H1 (cell line): ENCODE data around the gene UCKL1. TPM values are rescaled to one million over a fixed set of nuclear protein-coding genes. Genes with fewer than 3 reads are reported as not detected.

Experiments
- RBBP5 ChIP-seq: IDR thresholded peaks from 2 replicates; pipeline ENCODE4 v1.7.1; 2012; ENCODE audit warnings: low read depth, mild to moderate bottlenecking, inconsistent platforms, low read length, moderate library complexity, borderline replicate concordance
- SIN3A ChIP-seq, 2 experiments: IDR thresholded peaks in 1 of 2; conservative IDR thresholded peaks in 1 of 2; 2 replicates each; pipeline ENCODE4 v1.6.1; 2011 to 2012; ENCODE audit warnings: low read length in 2 of 2, improper control_type of control experiment in 1 of 2, low read depth in 1 of 2, mild to moderate bottlenecking in 1 of 2
- TEAD4 ChIP-seq: IDR thresholded peaks from 2 replicates; pipeline ENCODE4 v1.6.1; 2012; ENCODE audit warnings: low read depth, low read length, inconsistent platforms, mixed read lengths
- polyA plus RNA-seq, 7 experiments: library from polyadenylated mRNA; depleted of rRNA in 3 of 7; stranded (reverse) in 5 of 7; unstranded in 2 of 7; fragments of >200 nt in 5 of 7; fragments of 200-250 nt in 2 of 7; gene quantifications; 1 replicate in 5 of 7; 2 replicates in 1 of 7; 4 replicates in 1 of 7; pipeline versions ENCODE4 v1.2.1 to v1.2.3, GENCODE V29; 2011 to 2013; ENCODE audit warnings: missing spikeins in 2 of 7, mixed read lengths in 2 of 7
- total RNA-seq: library from RNA; stranded (reverse); fragmentation: NEBNext Ultra II Directional; extraction: Animal tissue kit (Norgen Biotek cat#: 25700); gene quantifications from 2 replicates; pipeline ENCODE4 v1.2.1, GENCODE V29; 2021

UCKL1 gene
- total and polyA plus RNA-seq, 2 of the 8 experiments (the other 6 are each of a cell fraction or from before 2014, with no cell fraction given), result 36.5 to 91.2 TPM

- TF ChIP-seq SIN3A (conservative IDR thresholded peaks at IDR 0.05 in 1 of 2, IDR thresholded peaks at IDR 0.05 in 1 of 2; ENCODE audit: low read depth in 1 of 2, low read length in 2 of 2) (no peak), TEAD4 (no peak), RBBP5 (no peak)
Measured at GRCh38 chr20:63903796-63904561, 52.2 kb downstream of the UCKL1 start (continued).
